Stimulated activated CD8-positive, alpha-beta memory T cell treated with anti-CD3 and anti-CD28 coated beads, Interleukin-7, amount 100 ng/mL, for 24 hours (primary cell): ENCODE measurements around the gene MAPK13.
"Not testable (repeated sequence)": the region's sequence is repeated elsewhere in the genome, so short reads cannot be mapped to it uniquely, and the experiment has no call there.

Experiments
- DNase-seq: peaks from one replicate; pipeline ENCODE4 v3.0.0-alpha.2; 2020; ENCODE audit warnings: low read depth

MAPK13 gene

DNA sequence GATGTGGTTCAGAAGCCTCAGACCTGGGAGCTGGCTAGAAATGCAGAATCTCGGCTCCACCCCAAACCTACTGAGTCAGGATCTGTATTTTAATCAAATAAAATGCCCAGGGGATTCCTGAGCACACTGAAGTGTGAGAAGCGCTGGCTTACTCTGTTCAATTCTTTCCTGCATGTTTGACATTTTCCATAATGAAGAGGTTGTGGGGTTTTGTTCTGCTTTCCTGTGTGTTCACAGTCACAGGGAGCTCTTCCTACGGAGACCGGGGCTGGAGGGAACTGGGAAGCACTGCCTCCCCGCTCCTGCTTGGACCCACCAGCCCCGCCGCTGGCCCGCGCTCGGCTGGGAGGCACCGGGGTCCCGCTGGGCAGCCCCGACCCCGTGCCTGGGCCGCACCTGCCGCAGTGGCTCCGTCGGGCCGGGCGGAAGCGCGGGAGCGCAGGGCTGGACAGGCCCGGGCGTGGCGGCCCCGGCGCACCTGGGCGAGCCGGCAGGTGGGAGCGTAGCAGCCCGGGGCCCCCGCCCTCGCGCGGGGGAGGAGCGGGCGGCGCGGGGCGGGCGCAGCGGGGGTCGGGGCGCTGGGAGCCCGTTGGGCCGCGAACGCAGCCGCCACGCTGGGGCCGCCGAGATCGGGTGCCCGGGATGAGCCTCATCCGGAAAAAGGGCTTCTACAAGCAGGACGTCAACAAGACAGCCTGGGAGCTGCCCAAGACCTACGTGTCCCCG is at the start of gene MAPK13:
TSS of gene MAPK13 (plus strand) at position 573 of the 726 bp plus-strand sequence. CDS start at position 643, 70 bp downstream.
- DNase-seq, result no peak

DNA sequence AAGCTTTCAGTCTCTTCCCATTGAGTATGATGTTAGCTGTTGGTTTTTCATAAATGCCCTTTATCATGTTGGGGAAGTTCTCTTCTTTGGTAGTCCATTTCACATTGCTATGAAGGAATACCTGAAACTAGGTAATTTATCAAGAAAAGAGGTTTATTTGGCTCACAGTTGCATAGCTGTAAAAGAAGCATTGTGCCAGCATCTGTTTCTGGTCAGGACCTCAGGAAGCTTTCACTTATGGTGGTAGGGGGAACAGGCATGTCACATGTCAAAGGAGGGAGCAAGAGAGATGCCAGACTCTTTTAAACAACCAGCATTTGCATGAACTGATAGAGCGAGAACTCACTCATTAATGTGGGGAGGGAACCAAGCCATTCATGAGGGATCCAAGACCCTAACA is 48.0 kb upstream of the MAPK13 start:
- DNase-seq, result no peak

DNA sequence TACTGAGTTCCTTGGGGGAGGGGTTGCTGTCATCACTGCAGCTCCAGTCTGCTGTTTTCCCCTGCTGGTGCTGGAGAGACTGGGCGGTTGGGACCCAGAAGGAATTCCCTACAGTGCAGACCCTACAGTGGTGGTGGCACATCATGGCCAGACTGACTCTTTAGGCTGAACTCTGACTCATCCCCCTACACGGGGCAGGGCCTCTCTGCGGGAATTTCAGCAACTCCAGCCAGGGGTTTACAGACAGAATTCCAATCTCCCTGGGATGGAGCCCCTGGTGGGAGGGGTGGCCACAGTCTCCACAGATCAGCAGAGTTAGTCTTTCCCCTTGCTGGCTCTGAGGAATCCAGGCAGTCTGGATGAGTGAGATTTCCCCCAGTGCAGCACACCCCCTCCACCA is 46.9 kb upstream of the MAPK13 start:
- DNase-seq, result no peak

- DNase-seq, result not testable (repeated sequence)
Observed at GRCh38 chr6:36088204-36088603, 42.1 kb upstream of the MAPK13 start.

- DNase-seq, result no peak
Observed at GRCh38 chr6:36089048-36089447, 41.3 kb upstream of the MAPK13 start.

GRCh38 chr6:36094238-36094637 is 36.1 kb upstream of the MAPK13 start:
- no peak for DNase-seq

DNA sequence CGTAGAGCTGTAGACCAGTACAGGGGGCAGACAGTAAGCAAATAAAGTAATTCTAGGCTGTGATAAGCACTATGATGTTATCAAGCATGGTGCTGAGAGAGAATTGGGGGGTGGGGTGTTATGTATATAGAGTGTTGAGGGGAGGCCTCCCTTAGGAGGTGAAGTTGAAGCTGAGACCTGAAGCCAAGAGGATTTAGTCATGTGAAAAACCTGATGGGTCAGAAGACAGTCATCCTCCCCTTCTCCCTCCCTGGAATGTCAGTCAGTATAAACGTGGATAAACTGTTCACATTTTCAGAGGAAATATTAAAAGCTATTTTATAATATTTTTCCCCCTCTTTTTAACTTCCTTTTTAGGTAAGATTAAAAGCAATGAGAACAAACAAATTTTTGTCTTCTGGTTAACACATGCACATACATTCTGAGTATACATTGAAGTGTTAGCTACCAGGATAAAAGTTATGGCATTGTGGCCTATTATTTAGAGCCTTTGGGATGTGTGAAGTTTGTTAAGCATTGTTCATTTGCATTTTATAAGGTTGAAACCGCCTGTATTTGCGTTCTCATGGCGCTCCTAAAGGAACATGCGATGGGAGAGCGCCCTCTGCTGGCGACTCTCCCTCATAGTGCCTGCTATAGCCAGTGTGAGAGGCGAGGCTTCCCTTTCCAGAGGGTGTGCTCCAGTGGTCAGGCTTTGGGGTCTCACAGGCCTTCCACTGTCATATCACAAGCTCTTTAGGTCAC is 35.4 kb upstream of the MAPK13 start:
- peak; percentile 68 for DNase-seq

GRCh38 chr6:36095497-36096391 is 34.6 kb upstream of the MAPK13 start:
- no peak for DNase-seq

DNA sequence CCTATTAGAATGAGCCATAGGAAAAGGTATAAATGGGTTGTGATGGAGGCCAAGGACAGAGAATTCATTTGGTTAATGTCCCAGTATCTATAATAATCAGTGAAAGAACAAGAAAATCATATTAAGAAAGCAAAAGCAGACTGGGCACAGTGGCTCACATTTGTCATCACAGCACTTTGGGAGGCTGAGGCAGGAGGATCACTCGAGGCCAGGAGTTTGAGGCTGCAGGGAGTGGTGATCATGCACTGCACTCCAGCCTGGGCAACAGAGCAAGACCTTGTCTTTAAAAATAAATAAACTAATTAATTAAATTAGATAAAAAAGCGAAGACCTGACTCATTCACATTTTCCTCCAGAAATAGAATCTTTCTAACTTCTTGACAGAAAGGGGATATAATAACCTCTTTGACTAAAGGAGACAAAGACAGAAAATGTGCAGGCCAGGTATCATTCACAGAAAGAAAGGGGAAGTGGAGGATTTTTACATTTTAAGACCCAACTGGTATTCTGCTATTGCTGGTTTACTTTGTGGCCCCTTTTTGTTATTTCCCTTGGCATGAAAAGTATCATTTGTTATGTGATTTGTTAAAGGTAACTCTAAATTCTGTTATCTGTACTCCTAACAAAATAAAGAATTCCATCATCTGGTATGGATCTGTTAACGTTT is 31.9 kb upstream of the MAPK13 start:
- DNase-seq, result no peak

DNA sequence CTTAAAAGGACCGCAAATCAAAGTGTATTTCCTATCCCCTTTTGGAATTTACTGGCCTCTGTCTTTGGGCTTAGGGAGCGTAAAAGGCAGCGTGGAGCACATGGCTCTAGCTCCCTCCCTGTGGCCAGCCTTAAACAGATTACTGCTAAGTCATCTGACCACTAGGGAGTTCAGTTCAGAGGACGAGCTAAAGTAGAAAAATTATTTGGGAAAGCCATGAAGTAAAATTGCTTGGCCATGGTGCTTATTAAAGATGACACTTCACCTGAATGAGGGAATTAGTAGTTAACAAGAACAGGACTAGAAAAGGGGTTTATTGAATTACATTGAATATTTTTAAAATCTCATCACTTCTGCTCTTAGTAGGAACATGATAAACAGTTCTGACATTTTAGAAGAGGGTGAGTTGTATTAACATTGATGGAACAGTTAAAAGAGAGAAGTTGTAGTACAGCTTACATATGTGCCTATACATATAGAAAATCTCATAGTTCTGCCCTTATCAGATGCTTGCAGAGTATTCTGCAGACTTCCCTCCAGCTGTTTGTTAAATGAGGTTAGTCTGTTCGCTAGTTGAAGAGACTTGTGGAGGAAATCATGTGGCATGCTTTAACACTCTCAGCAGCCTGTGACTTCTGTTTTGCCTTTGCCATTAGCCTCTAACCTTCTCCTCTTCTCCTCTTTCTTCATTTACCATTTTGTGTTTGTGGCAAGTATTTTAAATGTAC is 31.2 kb upstream of the MAPK13 start:
- DNase-seq, result no peak

DNA sequence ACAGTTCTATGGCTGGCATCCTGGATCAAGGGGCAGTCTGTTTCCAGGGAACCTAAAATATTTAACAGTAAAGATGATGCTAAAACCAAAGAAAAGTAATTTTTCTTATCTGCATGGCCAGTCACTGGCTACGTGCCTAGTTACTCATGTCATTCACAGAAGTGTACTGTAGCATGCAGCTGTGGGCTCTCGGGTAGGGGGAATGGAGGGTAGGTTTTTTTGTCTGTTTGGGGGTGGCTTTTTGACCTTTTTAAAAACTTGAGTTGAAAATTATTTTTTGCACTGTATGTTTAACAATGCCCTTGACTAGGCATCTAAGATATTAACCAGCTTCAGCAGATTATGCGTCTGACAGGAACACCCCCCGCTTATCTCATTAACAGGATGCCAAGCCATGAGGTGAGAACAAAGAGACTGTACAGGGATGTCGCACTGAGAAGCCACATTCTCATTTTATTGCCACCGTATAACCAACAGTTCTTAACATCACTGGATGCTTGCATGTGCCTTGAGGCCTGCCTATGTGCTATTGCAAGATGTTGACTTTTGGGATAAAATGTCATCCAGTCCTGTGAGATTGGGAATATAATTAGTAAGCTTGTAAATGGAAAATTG is 30.3 kb upstream of the MAPK13 start:
- no peak for DNase-seq

DNA sequence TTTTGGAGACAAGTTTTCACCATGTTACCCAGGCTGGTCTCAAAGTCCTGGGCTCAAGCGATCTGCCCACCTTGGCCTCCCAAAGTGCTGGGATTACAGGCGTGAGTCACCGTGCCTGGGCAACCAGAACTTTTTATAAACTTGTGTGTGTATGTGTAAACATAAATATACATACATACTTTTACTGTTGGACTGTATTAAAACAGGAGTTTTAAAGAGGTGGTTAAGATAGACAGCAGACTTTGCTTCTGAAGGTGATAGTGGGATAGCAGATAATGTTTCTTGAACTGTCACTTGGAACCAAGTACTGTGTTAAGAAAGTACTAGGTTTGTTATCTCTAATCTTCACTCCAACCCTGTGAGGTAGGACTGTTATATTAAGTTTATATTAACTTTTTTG is 28.6 kb upstream of the MAPK13 start:
- DNase-seq, result no peak

GRCh38 chr6:36102853-36103252 is 27.5 kb upstream of the MAPK13 start:
- DNase-seq, result no peak

GRCh38 chr6:36104836-36105235 is 25.5 kb upstream of the MAPK13 start:
- DNase-seq, result no peak

GRCh38 chr6:36109092-36109491 is 21.2 kb upstream of the MAPK13 start:
- no peak for DNase-seq

DNA sequence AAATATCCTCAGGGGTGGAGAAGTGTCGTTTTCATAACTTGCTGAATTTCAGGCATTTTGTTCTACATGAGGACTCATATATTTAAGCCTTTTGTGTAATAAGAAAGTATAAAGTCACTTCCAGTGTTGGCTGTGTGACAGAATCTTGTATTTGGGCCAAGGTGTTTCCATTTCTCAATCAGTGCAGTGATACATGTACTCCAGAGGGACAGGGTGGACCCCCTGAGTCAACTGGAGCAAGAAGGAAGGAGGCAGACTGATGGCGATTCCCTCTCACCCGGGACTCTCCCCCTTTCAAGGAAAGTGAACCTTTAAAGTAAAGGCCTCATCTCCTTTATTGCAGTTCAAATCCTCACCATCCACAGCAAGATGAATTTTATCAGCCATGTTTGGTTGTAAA is 20.3 kb upstream of the MAPK13 start:
- no peak for DNase-seq

GRCh38 chr6:36110863-36111262 is 19.4 kb upstream of the MAPK13 start:
- no peak for DNase-seq

DNA sequence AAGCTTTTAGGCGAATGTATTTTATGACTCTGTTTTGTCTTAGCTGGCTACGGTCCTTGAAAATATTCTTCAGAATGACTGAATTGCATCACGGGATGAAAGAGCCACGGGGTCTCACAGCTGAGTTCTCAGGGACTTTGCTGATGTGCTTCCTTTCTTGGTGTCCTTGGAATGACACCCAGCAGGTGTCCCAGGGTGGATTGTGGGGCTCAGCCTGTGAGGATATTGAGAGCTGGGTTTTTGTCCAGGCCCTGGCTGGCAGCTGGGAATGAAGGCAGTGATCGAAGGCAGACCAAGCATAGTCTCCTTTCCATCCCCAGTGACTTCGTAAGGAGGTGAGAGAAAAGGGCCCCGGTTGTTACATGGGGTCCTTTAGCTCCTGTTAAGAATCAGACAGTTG is 18.8 kb upstream of the MAPK13 start:
- no peak for DNase-seq

- no peak for DNase-seq
Observed at GRCh38 chr6:36113049-36113448, 17.3 kb upstream of the MAPK13 start.

DNA sequence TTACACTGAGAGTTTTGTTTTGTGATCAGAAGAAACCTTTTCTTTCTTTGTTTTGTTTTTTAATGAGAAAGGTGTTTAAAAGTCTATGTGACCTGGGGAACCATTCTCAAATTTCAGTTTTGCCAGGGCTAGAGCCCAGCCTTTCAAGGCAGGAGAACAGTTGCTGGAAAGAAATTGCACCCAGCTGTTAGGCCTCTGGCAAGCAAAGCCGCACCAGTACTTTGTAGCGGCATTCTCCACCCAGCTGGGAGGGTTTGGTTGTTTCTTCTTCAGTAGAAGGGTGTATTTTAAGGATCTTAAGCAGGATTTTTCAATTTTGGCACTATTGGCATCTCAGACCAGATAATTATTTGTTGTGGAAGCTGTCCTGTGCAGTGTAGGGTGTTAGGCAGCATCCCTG is 16.6 kb upstream of the MAPK13 start:
- no peak for DNase-seq
